M059J (cell line): ENCODE data around the gene TCIRG1. TPM values are rescaled to one million over a fixed set of nuclear protein-coding genes. Genes with fewer than 3 reads are reported as not detected.

Experiments
- DNase-seq: peaks from one replicate; pipeline ENCODE4 v3.0.0-alpha.2; 2012; ENCODE audit warnings: low read depth
- total RNA-seq: library from RNA; depleted of rRNA; stranded (reverse); fragments of >200 nt; shearing (Covaris generic); gene quantifications from 2 replicates; pipeline ENCODE4 v1.2.3, GENCODE V29; 2014

TCIRG1 gene
- total RNA-seq, 1 experiment from 2014 or later, result 33.9 TPM

- peak; percentile 43 for DNase-seq
Observed at GRCh38 chr11:68036717-68037239, 2.0 kb upstream of the TCIRG1 start.

DNA sequence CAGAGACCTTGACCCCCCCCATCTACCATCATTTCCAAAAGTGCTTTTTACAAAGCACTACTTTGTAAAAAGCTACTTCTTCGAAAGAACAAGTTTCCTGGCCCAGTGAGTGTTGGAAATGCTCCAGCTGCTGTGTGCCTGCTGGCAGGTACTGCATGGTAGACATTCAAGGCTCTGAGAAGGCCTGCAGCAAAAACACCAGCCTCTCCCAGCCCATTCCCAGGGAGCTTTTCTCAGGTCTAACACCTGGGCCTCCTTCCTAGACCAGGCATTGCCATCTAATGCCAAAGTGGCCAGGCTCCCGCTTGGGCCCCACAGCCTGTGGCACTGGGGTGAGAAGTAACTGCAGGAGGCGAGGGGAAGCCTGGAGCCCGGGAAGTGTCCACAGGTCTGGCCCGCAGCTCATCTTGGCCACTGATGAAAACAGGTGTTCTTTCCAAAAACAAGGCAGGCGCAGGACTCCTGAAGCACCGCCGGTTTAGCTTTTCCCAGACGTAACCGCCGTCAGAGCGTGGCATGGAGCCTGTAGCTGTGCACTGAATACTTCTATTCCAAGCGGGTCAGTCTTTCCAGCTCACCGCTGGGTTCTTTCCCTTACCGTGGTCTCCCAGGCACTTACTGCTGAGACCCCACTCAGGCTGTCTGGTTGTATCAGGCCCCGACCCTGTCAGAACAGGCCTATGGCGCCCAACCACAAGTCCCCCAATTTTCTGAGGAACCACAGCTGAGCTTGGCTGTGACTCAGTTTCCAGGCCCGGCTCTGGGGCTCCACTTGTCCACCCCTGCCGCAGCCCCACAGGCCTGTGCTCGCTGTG lies 1.2 kb upstream of the TCIRG1 start:
- no peak for DNase-seq

DNA sequence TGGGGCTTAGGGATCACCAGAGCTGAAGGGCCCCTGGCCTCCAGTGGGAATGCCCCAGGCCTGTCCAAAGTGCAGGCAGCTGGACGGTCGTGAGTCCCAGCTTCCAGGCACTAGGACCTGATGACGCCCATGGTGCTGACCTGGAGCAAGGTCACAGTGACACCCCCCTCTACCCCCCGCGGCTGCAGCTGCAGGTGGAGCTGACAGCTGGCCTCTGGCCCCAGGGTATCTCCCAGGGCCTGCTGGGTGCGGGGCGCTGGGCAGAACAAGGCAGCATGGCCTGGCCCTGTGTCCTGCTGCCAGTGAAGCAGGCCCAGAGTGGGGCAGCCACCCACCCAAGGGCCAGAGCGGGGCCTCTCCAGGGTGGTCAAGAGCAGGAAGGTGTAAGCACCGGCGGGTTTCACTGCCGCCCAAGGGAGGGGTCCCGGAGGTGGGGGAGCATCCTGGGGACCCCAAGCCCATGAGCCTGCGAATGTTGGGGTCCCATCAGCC lies 553 bp upstream of the TCIRG1 start:
- no peak for DNase-seq

DNA sequence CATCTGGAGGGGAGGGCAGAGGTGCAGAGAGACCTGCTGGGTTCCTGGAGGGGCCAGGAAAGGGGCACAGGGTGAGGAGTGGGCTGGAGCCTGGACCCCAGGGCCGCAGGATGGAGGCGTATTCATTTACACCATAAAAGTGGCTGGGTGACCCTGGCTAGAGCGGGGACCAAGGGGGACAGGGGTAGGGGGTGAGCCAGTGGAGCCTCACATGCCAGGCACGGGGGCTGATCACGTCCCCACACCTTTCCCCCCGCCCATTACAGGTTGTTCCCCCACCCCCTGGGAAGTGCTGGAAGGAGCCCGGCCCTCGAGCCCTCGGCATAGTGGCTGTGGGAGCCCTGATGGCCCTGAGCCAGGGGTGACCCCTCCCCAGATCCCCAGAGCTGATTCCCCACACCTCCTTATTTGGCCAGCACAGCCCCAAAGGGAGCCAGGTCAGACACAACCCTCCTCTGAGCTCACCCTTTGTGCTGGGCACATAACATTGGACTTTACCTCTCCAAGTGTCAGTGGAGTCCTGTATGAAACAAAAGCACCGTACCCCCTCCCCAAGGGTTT lies 781 bp downstream of the TCIRG1 start:
- DNase-seq, result no peak

DNA sequence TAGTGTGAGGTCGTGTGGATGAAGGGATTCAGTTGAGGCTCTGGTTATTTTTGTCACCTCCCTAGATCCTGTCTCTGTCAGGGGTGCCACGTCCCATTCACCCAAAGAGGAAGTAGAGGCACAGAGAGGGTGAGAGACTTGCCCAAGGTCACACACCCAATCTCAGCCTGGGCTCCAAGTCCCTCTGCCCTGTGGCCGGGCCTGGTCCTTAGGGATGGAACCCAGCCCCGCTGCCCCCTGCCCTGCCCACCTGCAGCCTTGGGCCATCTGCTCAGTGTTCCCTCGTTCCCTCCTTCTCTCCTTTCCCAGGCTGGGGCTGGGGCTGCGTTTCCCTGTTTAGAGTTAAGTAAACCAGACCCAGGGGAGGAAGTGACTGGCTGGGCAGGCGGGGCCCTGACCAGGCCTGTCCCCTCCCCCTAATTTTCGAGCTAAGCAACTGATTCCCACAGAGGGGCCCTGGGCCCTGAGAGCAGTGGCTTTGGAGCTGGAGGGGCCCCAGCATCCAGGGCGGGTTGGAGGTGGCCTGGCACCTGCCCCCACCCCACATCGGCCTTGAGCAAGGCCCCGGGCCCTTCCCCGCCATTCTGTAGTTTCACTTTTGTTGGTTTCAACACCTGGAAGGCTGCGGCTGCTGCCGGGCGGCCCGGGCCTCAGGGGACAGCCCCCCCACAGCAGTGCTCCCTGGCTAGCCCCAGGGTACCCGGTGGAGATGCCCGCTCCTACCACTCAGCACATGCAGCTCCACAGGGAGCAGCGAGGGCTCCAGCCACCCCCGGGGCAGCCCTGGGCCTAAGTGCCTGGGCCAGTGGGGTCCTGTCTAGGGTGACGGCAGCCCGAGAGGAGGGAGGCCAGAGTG lies 1.5 kb downstream of the TCIRG1 start:
- no peak for DNase-seq

GRCh38 chr11:68040957-68041591 lies 2.2 kb downstream of the TCIRG1 start:
- DNase-seq, result no peak

- no peak for DNase-seq
Observed at GRCh38 chr11:68041617-68042218, 2.9 kb downstream of the TCIRG1 start.

- DNase-seq, result no peak
Observed at GRCh38 chr11:68042219-68043028, 3.6 kb downstream of the TCIRG1 start.

DNA sequence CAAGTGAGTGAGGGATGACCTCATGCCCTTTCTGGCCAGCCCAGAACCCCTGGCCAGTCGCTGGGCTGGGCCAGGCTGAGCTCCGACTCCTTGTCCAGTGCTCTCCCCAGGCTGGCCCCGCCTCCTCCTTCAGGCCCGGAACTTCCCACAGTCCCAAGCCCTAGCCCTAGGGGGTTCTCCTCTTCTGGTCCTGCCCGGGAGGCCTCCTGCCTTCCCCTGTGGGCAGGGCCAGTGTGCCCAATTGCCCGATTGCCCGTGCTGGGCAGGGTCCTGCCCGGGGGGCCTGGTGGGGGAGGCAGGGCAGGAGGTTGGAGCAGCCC lies 4.2 kb downstream of the TCIRG1 start:
- DNase-seq, result no peak

GRCh38 chr11:68043349-68044144 lies 4.7 kb downstream of the TCIRG1 start:
- DNase-seq, result peak; percentile 24

DNA sequence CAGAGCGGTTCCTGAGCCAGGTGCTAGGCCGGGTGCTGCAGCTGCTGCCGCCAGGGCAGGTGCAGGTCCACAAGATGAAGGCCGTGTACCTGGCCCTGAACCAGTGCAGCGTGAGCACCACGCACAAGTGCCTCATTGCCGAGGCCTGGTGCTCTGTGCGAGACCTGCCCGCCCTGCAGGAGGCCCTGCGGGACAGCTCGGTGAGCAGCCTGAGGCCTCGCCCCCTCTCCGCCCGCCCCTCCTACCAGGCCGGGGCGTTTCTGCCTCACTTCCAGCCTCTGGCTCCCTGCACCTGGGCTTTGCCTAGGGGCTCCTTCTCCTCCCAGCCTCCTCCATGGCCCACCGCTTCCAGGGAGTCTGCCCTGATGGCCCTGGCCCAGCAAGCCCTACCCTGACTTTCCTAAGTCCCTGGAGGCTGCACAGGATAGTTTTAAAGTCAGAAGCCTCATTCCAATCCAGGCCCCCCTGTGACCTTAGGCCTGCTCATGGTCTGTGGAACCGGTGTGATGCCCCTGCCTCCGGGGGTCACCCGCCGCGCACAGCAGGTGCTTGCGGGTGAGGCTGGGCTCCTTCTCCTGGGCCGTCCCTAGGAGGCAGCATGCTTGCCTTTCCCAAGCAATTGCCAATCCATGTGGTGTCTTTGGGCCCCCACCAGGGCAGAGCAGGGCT lies 5.5 kb downstream of the TCIRG1 start:
- DNase-seq, result no peak

DNA sequence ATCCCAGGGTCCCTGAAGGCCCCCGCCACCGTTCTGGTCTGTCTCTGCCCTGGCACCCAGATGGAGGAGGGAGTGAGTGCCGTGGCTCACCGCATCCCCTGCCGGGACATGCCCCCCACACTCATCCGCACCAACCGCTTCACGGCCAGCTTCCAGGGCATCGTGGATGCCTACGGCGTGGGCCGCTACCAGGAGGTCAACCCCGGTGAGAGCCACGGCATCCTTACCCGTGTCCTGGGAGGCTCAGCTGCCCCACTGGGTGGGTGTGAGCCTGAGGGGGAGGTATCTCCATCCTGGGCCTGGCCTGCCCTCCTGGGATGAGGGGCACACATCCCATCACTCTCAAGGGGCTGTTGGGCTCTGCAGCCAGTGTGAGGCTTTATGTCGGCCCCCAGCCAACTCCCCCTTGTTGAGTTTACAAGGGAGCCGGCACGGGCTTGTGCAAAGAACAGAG lies 6.1 kb downstream of the TCIRG1 start:
- DNase-seq, result no peak

DNA sequence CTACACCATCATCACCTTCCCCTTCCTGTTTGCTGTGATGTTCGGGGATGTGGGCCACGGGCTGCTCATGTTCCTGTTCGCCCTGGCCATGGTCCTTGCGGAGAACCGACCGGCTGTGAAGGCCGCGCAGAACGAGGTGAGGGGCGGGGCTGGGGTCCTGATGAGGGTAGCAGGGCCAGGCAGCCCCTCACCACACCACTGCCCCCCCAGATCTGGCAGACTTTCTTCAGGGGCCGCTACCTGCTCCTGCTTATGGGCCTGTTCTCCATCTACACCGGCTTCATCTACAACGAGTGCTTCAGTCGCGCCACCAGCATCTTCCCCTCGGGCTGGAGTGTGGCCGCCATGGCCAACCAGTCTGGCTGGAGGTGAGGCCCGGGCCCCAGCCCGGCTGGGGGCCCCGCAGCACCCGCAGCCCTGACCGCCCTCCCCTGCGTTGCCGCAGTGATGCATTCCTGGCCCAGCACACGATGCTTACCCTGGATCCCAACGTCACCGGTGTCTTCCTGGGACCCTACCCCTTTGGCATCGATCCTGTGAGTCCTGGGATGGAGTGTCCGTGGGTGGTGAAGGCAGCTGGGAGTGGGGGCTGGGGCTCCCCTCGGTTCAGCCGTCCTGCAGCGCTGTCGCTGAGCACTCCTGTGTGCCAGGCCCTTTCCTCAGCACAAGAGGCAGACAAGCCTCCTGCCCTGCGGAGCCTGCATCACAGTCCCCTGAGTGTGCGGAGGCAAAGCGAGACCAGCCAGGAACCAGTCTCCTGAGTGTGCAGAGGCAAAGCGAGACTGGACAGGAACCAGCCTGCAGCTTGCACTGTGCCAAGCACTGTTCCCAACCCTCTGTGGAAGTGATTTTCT lies 8.8 kb downstream of the TCIRG1 start:
- DNase-seq, result no peak

DNA sequence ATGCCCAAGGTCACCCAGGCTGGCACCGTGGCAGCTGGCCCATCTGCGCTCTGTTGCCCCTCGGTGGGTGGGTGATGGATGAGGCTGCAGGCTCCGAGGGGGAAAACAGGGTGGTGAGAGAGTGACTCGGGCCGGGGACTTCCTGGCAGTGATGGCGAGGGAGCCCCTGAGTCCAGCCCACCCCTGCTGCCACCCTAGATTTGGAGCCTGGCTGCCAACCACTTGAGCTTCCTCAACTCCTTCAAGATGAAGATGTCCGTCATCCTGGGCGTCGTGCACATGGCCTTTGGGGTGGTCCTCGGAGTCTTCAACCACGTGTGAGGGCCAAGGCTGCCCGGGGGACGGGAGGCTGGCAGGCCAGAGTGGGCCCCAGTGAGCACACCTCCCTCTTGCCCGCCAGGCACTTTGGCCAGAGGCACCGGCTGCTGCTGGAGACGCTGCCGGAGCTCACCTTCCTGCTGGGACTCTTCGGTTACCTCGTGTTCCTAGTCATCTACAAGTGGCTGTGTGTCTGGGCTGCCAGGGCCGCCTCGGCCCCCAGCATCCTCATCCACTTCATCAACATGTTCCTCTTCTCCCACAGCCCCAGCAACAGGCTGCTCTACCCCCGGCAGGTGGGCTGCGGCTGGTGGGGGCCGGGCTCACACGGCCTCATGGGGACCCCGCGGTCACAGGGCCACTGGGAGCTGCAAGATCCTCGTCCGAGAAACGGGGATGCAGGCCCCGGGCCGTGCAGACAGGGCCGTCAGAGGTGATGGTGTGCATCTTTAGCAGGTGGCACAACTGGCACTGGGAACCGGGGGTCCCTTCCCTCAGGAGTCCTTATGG lies 10.1 kb downstream of the TCIRG1 start:
- no peak for DNase-seq

- DNase-seq, result peak; percentile 57
Observed at GRCh38 chr11:68049509-68050370, 10.9 kb downstream of the TCIRG1 start.

DNA sequence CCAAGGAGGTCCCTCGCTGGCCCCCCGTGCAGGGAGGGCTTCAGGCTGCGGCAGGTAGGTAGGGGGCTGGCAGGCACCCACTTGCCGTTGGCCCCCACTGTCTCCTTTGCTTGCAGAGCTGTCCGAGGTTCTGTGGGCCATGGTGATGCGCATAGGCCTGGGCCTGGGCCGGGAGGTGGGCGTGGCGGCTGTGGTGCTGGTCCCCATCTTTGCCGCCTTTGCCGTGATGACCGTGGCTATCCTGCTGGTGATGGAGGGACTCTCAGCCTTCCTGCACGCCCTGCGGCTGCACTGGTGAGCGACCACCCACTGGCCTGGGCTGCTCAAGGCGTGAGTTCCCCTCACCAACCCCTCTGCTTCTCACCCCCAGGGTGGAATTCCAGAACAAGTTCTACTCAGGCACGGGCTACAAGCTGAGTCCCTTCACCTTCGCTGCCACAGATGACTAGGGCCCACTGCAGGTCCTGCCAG lies 11.6 kb downstream of the TCIRG1 start:
- DNase-seq, result no peak
